ENCODE measurements around the gene ARHGEF25. TPM values are rescaled to one million over a fixed set of nuclear protein-coding genes. Genes with fewer than 3 reads are reported as not detected.

ARHGEF25 gene
- total and polyA plus RNA-seq, 2 donors (not counting 1 experiment from before 2014, with no cell fraction given) = 0.12 TPM; not detected in 1

DNA sequence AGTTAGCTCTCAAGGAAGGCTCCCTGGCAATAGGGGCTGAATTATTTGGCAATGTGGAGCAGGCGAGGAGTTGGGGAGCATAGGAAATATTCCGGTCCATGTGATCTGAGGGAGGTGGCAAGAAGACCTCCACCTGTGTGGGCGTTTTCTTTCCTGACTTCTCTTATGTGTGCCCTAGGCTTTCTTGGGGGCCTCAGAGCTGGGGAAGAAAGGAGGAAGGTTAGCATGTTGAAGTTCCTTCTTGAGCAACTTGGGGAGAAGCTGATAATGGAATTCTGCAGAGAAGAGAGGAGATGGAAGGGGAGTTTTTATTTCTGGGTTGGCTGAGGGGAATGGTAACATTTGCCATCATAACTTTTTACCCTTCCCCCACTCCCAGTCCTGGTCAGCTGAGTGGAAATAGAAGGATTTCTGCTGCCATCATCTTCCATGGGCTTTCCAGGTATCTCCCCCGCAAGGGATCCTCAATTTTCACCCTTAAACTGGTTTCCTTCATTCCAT, 5.4 kb upstream of the ARHGEF25 start:
- Histone ChIP-seq H3K27ac (ENCODE audit: low read length in 2 of 2) (no peak overlapping the region), H3K27me3 (replicated peaks in 1 of 4; ENCODE audit: control extremely low read depth in 1 of 4, control insufficient read depth in 3 of 4, insufficient read depth in 4 of 4, low read length in 3 of 4) (peaks cover 0 to 52% (median 18%) of the 10 kb centered on the region in 4 experiments), H4K20me1 (ENCODE audit: control insufficient read depth, insufficient read depth, low read length, poor library complexity, severe bottlenecking) (no peaks in the 10 kb centered on the region), H3K4me2 (replicated peaks; ENCODE audit: low read depth, low read length, poor library complexity, severe bottlenecking) (no peak overlapping the region), H3K4me3 (ENCODE audit: control extremely low read depth in 1 of 5, extremely low read depth in 1 of 5, insufficient read depth in 1 of 5, low read depth in 2 of 5, low read length in 4 of 5) (no peak overlapping the region), H3K4me1 (ENCODE audit: control insufficient read depth in 2 of 2, insufficient read depth in 2 of 2, low read length in 2 of 2) (peaks cover 20% of the 10 kb centered on the region in 2 donors), H3K9ac (ENCODE audit: low read length) (no peak overlapping the region), H2AFZ (ENCODE audit: insufficient read depth, low read depth, low read length, poor library complexity, severe bottlenecking) (no peak overlapping the region), H3K36me3 (replicated peaks in 1 of 2; ENCODE audit: control extremely low read depth in 1 of 2, control insufficient read depth in 1 of 2, extremely low read depth in 1 of 2, insufficient read depth in 2 of 2, low read length in 1 of 2) (peaks cover 3 to 12% of the 10 kb centered on the region in 2 experiments), H3K9me3 (ENCODE audit: control extremely low read depth in 1 of 3, control insufficient read depth in 2 of 3, insufficient read depth in 1 of 3, low read length in 2 of 3) (peaks cover 0 to 14% (median 0%) of the 10 kb centered on the region in 3 donors), H3K79me2 (ENCODE audit: control insufficient read depth, insufficient read depth, low read length) (no peaks in the 10 kb centered on the region)
- no peak for ATAC-seq (ENCODE audit: low read depth)
- TF ChIP-seq, protein P1, sequence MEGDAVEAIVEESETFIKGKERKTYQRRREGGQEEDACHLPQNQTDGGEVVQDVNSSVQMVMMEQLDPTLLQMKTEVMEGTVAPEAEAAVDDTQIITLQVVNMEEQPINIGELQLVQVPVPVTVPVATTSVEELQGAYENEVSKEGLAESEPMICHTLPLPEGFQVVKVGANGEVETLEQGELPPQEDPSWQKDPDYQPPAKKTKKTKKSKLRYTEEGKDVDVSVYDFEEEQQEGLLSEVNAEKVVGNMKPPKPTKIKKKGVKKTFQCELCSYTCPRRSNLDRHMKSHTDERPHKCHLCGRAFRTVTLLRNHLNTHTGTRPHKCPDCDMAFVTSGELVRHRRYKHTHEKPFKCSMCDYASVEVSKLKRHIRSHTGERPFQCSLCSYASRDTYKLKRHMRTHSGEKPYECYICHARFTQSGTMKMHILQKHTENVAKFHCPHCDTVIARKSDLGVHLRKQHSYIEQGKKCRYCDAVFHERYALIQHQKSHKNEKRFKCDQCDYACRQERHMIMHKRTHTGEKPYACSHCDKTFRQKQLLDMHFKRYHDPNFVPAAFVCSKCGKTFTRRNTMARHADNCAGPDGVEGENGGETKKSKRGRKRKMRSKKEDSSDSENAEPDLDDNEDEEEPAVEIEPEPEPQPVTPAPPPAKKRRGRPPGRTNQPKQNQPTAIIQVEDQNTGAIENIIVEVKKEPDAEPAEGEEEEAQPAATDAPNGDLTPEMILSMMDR (IDR thresholded peaks at IDR 0.05) = no peak
- TF ChIP-seq EZH2 (IDR thresholded peaks at IDR 0.05; ENCODE audit: borderline replicate concordance, insufficient read depth, low read depth, low read length, poor library complexity, severe bottlenecking) = no peak
- Mint-ChIP-seq H3K4me3 (no peak overlapping the region), H3K4me1 (peaks cover 28% of the 10 kb centered on the region), H3K27ac (no peak overlapping the region), H3K27me3 (peaks cover 39% of the 10 kb centered on the region), H3K9me3 (ENCODE audit: insufficient read depth) (no peaks in the 10 kb centered on the region)
- WGBS (ENCODE audit: insufficient coverage) = 92% methylated on average over 3 of the region's 4 CpGs
- no peak for DNase-seq
- intact Hi-C loops (cut with micrococcal nuclease) = no loop called here
- ChIA-PET POLR2A (no interaction called here), CTCF (interaction anchor here (0.5 to 12.6 kb wide), 3 partner anchors 14 to 65 kb away, joined by 3 to 97 read pairs (median 14); no protein-coding TSS in a partner anchor)

DNA sequence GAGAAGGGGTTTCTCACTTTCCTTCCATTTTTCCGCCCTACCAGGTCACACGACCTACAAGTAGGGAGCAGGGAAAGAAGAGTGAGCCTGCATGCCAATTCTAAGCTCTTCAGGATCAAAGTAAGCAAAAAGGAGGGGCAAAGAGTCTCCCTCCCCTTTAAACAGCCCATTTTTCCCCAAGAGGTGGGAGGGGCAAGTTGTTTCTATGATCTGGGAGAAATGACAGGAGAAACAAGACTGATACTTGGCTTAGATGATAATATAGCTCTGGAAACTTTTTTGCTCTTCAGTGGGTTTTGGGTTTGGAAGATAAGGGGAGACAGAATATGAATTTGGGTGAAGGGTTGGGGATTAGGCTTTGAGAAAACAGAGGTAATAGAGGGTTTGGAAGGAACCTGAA, 4.8 kb upstream of the ARHGEF25 start:
- Histone ChIP-seq H3K27ac (ENCODE audit: low read length in 2 of 2) (no peak overlapping the region), H3K4me3 (ENCODE audit: control extremely low read depth in 1 of 5, extremely low read depth in 1 of 5, insufficient read depth in 1 of 5, low read depth in 2 of 5, low read length in 4 of 5) (no peak overlapping the region), H3K4me2 (replicated peaks; ENCODE audit: low read depth, low read length, poor library complexity, severe bottlenecking) (no peak overlapping the region), H2AFZ (ENCODE audit: insufficient read depth, low read depth, low read length, poor library complexity, severe bottlenecking) (no peak overlapping the region), H3K27me3 (replicated peaks in 1 of 4; ENCODE audit: control extremely low read depth in 1 of 4, control insufficient read depth in 3 of 4, insufficient read depth in 4 of 4, low read length in 3 of 4) (peaks cover 0 to 58% (median 21%) of the 10 kb centered on the region in 4 experiments), H4K20me1 (ENCODE audit: control insufficient read depth, insufficient read depth, low read length, poor library complexity, severe bottlenecking) (no peaks in the 10 kb centered on the region), H3K79me2 (ENCODE audit: control insufficient read depth, insufficient read depth, low read length) (no peaks in the 10 kb centered on the region), H3K4me1 (ENCODE audit: control insufficient read depth in 2 of 2, insufficient read depth in 2 of 2, low read length in 2 of 2) (peaks cover 25 to 26% of the 10 kb centered on the region in 2 donors), H3K9ac (ENCODE audit: low read length) (no peak overlapping the region), H3K9me3 (ENCODE audit: control extremely low read depth in 1 of 3, control insufficient read depth in 2 of 3, insufficient read depth in 1 of 3, low read length in 2 of 3) (peaks cover 0 to 16% (median 0%) of the 10 kb centered on the region in 3 donors), H3K36me3 (replicated peaks in 1 of 2; ENCODE audit: control extremely low read depth in 1 of 2, control insufficient read depth in 1 of 2, extremely low read depth in 1 of 2, insufficient read depth in 2 of 2, low read length in 1 of 2) (peaks cover 0 to 7% of the 10 kb centered on the region in 2 experiments)
- H3K27me3 Mint-ChIP-seq = peaks cover 39% of the 10 kb centered on the region
- no peak overlapping the region for H3K27ac Mint-ChIP-seq
- no CpG with 5 or more reads among the region's 2 CpGs for WGBS (ENCODE audit: insufficient coverage)
- DNase-seq (no peak), ATAC-seq (ENCODE audit: low read depth) (no peak)
- H3K4me1 Mint-ChIP-seq = peaks cover 32% of the 10 kb centered on the region
- CTCF ChIA-PET = interaction anchor here (3.2 to 12.6 kb wide), 2 partner anchors 14 to 23 kb away, joined by 14 to 97 read pairs; no protein-coding TSS in a partner anchor
- POLR2A ChIA-PET = interaction anchor here (0.6 kb wide), 1 partner anchor 226 kb away, joined by 3 read pairs; no protein-coding TSS in a partner anchor
- intact Hi-C loops (cut with micrococcal nuclease) = no loop called here
- no peak for TF ChIP-seq EZH2 (IDR thresholded peaks at IDR 0.05; ENCODE audit: borderline replicate concordance, insufficient read depth, low read depth, low read length, poor library complexity, severe bottlenecking)
- TF ChIP-seq, protein P1 (IDR thresholded peaks at IDR 0.05) = no peak
- H3K4me3 Mint-ChIP-seq = no peak overlapping the region
- H3K9me3 Mint-ChIP-seq (ENCODE audit: insufficient read depth) = no peaks in the 10 kb centered on the region

Data from B cell (primary cell).